Measurements from ENCODE around the gene ACOXL.

- TF ChIP-seq CTCF (IDR thresholded peaks at IDR 0.05) = no peak
- no peak for TF ChIP-seq POLR2A (IDR thresholded peaks at IDR 0.05)
These were observed 40.0 kb downstream of the ACOXL start for GRCh38 chr2:110772383-110772755.

Data from right lobe of liver (tissue), 4 donors.